Erythroblast (primary cell): ENCODE results near the gene FADS6.

Experiments
- GATA1 ChIP-seq: IDR thresholded peaks from 2 replicates; pipeline ENCODE4 v1.6.1; 2011; ENCODE audit warnings: low read depth, mild to moderate bottlenecking, control low read depth, low read length, moderate library complexity
- POLR2A ChIP-seq: IDR thresholded peaks from 2 replicates; pipeline ENCODE4 v1.6.1; 2011; ENCODE audit warnings: mild to moderate bottlenecking, low read length

DNA sequence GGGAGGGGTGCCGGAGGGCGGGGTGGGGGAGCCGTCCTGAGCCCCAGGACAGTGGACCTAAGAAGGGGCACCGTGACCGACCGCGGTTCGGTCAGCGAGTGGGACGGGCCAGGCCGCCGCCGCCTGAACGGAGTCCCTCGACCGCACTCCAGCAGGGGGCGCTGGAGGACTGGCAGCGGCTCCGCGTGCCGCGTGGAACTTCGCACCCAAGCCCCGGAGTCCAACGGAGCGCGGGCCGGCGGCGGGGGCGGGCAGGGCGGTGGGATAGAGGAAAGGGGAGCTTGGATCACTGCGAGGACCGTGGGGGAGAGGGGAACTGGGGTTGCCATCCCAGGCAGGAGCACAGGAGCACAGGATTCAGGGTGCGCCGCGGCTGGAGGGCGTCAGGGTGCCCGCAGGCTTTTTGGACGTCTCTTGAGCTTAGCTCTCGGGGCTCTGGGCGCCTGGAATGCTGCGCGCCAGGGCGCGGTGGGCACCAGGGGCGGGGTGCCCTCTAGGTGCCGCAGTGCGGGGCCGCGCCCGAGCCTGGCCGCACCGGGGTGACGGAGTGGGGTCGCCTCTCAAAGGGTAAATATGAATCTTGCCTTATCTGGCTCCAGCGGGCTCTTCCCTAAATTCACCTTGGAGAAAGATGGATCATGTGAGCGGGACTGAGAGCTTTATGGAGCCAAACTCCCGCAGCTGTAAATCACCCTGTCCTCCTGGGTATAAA, 30.3 kb upstream of the FADS6 start:
- no peak for TF ChIP-seq POLR2A
- no peak for TF ChIP-seq GATA1
